GF-D8 (cell line): ENCODE data around the gene MYL4.
"Not testable (repeated sequence)": the region's sequence is repeated elsewhere in the genome, so short reads cannot be mapped to it uniquely, and the experiment has no call there.

ENCODE experiments used
- DNase-seq: peaks from one replicate; lab custom pipeline; 2025; lab: John Stamatoyannopoulos, UW

The MYL4 gene

DNA sequence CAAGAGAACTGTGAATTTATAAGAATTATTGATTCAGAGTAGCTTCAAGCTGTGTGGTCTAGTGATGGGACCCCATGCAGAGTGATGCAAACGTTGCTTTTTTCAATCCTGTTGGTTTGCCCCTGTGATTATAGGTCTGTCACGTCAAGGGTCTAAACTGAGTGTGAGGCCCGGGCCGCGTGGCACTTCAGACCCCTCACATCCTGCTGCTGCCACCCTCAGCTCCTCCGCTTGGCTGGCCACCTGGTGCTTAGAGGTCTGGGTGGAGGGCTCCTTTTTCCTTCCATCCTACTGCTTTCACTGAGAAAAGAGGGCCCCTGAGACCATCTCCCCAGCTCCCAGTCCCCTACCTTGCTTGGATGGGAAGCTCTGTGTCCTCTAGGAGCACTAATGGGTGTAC lies 12.0 kb downstream of the MYL4 start:
- DNase-seq = no peak

DNA sequence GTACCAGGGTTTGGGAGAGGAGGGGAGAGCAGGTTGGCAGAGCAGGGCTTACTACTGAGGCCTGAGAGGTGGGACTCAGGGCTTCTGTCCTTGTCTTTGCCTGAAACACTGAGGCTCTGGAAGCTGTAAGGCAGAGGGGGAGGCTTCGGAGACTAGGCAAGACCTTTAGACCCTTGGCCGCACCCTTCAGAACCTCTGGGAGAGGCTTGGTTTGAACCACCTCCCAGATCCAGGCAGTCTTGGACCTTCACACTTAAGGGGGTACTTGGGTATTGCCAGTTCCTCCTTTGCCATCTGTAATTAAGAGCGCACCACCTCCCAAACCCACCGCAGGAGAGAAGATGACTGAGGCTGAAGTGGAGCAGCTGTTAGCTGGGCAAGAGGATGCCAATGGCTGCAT lies 12.9 kb downstream of the MYL4 start:
- no peak for DNase-seq

DNA sequence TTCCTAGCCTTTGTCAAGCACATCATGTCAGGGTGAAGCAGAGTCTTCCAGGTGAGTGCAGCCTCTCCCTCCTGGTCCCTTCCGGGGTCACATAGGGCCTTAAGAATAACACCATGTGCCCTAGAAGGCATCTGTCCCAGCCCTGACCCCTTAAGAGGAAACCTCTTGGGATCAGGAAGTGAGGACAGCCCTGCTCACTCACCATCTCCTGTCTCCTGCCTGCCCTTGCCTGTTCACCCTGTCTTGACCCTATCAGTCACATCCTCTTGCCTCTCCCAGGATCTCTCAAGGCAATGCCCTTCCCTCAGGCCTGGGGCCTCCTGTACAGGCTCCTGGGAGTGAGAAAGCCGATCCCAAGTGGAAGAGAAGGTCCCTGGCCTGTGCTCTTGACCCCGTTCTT lies 13.9 kb downstream of the MYL4 start:
- DNase-seq = no peak

DNA sequence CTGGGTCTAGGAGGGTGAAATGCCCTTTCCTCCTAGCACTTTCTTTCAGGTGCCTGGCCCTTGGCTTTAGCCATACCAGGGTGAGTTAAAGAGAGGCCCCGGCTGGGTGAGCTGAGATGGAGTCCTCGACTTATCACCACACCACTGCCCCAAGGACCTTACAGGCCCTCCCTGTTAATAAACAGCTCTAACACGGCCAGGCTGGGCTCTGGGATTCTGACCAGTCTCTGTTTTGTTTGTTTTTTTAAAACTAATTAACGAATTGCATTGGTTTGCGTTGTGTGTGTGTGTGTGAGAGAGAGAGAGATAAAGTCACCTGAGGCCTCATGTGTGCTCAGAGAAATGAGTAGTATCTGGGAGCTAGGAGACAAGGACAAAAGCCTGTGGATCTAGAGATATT lies 14.3 kb downstream of the MYL4 start:
- DNase-seq = no peak

DNA sequence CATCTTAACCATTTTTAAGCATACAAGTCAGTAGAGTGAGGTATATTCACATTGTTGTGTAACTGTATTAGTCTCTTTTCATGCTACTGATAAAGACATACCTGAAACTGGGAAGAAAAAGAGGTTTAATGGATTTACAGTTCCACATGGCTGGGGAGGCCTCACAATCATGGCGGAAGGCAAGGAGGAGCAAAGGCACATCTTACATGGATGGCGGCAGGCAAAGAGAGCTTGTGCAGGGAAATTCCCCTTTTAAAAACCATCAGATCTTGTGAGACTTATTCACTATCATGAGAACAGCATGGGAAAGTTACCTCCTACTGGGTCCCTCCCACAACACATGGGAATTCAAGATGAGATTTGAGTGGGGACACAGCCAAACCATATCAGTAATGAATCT lies 14.9 kb downstream of the MYL4 start:
- DNase-seq = not testable (repeated sequence)

DNA sequence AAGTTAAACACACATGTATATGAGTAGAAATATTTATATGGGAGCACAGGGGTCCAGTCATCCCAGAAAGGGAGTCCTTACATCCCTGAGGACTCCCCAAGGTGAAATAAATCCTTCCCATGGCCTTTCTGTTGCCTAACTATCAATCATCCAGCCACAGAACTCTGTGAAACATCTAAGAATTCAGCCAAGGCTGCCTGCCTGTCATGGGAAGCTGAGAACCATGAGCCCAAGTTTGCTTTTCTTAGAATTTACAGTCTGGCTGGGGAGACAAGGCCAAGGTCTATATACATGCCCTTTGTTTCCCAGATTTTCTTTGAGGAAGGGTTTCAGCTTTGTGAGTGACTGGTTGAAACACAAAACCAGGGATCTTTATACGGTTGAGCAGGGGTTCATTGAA lies 15.8 kb downstream of the MYL4 start:
- no peak for DNase-seq

DNA sequence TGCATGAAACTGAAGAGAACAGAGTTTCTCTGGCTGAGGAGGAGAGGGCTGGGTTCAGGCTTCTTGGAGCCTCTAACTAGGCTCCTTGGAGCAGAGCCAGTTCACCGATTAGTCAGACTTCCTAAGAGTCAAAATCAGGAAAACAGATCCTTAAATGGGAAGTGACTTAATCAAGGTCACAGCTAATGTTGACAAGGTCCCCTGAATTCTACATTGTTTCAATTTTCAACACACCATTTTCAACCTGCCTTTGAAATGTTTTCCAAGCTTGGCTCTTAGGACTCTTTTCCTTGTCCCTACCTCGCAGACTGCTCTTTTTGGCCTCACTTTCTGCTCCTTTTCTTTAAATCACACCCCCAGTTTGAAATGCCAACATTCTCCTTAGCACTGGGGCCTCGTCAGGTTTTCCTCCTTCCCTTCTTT lies 16.3 kb downstream of the MYL4 start:
- no peak for DNase-seq

DNA sequence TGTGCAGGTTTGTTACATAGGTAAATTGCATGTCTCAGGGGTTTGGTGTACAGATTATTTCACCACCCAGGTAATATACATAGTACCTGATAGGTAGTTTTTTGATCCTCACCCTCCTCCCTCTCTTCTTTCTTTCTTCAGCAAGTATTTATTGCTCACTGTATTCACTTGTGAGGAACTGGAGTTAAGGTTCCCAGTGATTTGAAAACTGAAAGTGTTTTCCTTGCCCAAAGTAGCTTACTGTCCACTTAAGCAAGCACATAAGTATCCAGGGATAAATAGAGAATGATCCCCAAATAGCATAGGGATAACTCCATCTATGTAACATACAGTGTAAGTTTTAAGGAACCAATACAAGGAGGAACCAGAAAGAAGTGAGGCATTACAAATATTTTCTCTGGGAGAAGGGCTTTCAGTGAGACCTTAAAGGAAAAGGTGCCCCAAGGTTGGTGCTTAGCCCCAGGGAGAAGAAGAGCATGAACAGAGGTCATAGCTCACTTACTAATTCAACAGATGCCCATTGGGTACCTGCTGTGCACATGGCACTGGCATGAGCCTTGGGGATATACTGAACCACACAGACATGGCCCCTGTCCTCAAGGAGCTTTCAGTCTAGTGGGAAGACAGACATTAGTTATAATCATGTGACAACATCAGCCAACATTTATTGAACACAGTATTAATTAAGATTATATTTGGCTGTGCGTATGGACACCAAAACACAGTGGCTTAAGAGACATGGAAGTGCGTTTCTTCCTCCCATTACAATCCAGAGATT lies 17.0 kb downstream of the MYL4 start:
- no peak for DNase-seq

DNA sequence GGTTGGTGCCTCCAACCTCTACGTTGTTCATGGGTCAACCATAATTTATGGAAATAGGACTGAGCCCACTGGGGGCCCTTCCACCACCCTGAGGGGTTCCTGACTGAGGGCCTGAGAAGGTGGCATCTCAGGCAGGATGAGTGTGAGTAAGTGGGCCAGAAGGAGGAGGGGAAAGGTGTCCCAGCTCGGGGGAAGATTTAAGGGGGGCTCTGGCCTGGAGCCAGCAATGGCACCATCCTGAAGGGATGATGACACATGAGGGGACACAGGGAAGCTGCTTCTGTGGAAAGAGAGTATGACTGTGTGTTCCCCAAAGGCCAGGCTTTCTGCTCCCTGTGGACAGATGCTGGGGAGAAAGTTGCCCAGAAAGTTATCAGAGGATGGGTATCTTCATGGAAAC lies 18.7 kb downstream of the MYL4 start:
- DNase-seq = no peak

DNA sequence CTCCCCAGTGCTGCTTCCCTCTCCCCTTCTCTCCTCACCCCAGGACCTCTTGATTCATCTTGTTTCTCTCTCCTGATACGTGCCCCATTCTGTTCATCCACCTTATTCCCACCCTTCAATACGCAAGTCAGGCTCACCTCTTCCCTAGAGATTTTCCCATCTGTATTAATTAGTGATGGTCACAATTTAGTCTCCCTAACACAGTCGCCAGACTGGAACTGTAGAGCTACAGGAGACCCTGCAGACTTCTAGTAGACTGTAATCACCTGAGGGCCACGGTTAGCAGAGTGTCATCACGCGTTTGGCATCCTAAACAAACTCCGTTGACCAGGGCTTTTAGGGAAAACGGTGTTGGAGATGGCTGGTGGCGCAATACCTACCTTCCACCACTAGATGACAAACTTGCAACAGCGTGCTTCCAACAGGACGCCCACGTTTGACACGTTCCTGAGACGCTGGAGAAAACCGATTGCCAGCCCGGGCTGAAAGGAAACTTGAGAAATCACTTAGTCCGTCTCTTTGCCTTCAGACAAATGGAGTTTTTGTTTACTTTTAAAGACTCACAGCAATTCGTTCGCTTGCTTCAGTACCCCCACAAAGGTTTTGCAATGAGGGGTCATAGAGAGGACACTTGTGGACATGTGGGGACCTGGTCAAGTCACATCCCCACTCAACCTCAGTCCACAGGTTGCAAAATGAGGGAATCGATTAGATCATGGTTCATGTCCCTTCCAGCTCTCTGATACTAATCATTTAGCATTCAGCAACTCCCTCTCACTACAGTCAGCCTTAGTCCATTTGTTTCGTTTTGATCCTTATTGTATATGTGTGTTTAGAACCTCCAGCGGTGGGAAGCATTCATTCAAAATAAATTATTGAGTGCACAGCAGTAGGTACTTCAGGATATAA lies 20.6 kb downstream of the MYL4 start:
- DNase-seq = peak; percentile 52

DNA sequence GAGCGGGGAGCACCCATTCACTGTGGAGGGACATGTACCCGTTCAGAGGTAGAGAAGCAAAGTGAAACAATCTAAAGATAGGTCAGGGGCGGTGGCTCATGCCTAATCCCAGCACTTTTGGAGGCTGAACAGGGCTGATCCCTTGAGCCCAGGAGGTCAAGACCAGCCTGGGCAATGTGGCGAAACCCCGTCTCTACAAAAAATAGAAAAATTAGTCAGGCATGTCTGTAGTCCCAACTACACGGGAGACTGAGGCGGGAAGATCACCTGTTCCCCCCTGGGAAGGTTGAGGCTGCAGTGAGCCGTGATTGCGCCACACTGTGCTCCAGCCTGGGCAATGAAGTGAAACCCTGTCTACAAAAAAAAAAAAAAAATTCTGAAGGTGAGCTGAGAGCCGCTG lies 21.7 kb downstream of the MYL4 start:
- DNase-seq = no peak

DNA sequence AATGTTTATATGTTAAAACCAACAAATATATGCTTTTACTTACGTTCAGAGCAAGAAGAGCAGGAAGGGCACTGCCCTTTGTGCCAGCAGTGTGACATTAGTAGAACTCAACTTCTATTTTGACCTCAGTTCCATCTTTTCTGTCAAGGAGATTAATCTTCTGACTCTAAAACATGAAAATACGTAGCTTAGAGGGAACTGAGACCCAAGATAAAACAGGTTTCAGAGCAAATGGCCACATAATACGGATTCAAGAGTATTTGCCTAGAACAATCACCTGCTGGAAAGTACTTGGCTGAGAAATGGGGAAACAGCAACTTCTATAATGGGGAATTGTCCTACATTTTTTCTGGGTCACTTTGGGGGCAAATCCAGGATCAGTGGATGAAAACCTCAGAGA lies 22.2 kb downstream of the MYL4 start:
- no peak for DNase-seq

DNA sequence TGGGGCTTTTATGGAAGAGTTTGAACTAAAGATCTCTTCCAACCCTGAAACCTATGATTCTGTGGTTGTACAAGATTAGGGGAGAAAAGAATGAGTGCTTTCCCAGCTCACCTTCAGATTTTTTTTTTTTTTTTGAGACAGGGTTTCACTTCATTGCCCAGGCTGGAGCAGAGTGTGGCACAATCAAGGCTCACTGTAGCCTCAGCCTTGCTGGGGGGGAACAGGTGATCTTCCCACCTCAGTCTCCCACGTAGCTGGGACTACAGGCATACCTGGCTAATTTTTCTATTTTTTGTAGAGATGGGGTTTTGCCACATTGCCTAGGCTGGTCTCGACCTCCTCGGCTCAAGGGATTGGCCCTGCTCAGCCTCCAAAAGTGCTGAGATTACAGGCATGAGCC lies 22.7 kb downstream of the MYL4 start:
- DNase-seq = no peak

DNA sequence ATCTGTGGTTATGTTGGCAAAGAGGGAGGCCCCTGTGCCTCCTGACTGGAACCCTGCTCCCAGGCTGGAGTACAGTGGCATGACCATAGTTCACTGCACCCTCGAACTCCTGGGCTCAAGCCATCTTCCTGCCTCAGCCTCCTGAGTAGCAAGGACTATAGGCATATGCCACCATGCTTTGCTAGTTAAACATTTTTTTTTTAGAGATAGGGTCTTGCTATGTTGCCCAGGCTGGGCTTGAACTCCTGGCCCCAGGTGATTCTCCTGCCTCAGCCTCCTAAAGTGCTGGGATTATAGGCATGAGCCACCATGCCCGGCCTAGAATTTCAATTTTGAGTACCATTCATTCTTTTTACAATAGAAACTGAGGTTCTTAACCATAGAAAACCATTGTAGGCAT lies 23.3 kb downstream of the MYL4 start:
- no peak for DNase-seq

DNA sequence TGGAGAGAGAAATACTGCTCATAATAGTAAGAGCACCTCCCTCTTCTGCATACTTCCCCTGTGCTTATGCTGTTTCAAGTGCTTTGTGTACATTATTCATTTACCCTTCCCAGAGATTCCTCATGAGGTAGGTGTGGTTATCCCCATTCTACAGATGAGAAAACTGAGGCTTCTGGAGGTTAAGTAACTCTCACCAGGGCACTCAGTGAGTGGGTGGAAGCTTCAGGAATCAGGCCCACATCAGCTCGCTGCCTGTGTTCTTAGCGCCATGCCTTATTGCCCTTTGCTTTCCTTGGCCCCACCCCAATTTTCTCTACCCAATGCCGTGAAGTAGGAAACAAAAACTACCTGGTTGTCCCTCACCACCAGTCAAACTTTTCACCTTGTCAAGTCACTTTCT lies 26.4 kb downstream of the MYL4 start:
- DNase-seq = no peak

DNA sequence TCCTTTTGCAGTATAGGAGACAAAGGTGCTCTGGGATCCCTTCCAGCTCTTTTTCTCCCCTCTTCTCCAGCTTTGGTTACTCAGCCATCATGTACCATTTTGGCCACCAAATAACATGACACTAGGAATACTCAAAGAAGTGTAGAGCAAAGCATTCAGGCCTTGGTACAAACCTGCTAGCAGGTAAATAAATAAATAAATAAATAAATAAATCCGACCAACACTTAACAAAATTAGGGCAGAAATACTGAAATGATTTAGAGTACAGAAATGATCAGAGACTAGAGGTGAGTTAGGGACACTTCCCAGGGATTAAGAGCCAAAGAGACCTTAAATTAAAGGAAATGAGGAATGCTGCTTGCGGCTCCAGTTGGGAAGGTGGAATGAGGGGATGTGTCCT lies 26.8 kb downstream of the MYL4 start:
- no peak for DNase-seq

DNA sequence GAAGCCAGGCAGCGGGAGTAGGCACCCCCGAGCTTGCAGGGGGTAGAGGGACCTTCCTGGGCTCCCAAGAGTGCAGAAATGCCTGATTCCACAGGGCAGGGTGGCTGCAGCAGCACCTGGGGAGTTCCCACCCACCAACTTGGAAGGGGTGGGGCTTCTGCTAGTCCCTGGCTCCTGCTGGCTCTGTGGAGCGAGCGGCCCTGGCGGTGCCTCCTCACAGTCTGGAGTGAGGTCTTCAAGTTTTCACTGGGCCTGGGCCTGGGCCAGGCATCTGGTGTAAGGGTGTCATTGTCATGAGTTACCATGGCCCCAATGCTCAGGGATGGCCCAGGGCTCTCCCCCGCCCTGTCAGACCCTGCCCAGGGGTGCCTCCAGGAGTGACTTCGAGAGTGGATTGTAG lies 28.7 kb downstream of the MYL4 start:
- no peak for DNase-seq

DNA sequence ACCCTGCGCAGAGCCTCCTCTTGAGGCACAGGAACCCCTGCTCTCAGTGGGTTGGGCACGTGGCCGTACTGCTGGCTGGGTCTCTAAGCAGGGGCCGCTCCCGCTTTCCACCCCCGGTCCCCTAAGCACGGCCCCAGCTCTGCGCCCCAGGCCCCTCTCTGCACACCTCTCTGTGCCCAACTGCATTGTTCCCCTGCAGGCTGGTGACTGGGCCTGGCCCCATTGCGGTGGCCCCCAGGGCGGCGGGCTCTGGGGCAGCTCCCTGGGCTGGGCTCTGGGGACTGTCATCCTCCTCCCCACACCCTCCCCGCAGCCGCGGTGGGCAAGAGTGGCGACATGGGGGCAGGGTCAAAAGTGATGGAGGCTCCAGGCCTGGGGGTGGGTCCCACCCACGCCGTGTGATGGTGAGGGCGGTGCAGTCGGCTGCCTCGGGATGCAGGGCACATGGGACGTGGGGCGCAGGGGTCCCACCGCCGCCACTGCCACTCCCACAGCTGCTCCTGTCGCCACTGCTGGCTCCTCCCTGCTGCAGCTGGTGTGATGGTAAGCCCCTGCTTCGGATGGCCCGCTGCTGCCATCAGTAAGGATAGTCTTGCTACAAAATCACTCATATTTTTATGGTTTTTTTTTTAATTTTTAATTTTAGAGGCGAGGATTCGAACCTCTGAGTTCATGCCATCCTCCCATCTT lies 29.3 kb downstream of the MYL4 start:
- no peak for DNase-seq

DNA sequence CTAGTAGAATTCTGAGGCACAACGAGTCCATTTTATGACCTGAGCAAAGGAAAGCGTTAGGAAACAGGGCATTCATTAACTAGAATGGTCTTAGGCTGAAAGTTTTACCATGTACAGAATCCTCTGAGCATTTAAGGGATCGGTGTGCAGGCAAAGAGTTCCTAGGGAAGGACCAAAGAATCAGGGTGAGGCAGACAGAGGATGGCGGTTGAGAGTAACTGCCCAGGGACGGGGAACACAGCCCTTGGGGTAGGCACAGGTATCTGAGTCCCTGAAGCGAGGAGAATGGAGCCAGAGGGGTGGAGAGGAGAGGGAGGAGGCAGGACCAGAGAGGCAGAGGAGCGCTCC lies 30.4 kb downstream of the MYL4 start:
- DNase-seq = no peak

DNA sequence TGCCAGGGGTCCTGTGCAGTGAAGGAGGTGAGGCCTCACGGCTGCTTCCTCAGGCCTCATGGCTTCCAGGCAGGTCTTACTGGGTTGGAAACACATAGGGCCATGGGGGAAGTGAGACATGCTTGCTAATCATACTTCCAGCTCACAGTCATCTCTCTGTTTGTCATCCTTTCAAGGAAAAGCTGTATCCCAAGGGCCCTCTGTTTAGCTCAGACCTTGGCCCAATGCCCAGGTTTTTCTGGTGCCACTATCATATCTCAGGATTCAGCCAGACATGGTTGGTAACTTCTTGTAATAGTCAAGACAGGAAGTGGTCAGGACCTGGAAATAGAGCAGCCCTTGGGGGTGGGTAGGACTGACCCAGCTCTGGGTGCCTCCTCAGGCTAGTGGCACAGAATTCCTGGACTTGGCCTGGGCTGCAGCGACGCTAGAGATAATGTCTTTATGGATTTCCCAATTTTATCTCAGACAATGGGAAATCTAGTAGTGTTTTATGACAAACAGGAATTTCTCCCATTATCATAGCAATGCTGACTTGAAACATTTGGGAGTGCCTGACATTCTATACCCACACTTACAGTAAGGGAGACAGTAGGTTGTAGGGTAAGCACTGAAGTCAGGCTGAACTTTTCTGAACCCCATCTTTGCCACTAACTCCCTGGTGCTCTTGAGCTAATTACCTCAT lies 31.0 kb downstream of the MYL4 start:
- peak; percentile 87 for DNase-seq

DNA sequence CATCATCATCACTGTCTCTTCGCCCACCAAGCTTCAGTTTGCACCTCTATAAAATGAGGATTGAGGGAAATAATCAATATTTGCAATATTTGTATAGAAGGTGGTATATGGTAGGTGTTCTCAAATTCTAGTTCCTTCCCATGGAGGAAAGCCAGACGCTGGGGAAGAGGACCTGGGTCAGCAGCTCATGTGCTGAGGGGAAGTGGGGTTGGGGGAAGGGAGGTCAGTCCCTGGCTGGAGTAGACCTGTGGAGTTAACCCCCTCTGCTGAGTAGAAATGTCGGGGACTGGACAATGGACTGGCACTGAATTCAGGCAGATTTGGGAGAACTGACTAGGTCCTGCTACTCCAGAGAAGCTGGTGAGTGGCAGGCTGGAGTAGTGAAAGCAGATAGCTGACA lies 31.7 kb downstream of the MYL4 start:
- no peak for DNase-seq

DNA sequence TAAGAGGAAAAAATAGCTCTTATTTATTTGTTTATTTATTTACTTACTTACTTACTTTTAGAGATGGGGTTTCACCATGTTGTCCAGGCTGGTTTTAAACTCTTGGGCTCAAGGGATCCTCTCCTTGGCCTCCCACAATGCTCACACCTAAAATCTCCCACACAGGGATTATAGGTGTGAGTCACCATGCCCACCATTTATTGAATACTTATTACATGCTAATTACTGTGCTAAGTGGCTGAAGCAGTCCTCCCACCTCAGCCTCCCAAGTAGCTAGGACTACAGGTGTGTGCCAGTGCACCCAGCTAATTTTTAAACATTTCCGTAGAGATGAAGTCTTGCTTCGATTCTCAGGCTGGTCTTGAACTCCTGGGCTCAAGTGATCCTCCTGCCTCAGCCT lies 33.5 kb downstream of the MYL4 start:
- no peak for DNase-seq
